Stimulated activated CD4-positive, alpha-beta T cell treated with anti-CD3 and anti-CD28 coated beads, Interleukin-1b, Interleukin-23, amount 100 ng/mL, for 4 hours (primary cell): Measurements from ENCODE around the gene NADSYN1.

ENCODE experiments used
- DNase-seq, 2 donors: peaks; one replicate each; pipeline ENCODE4 v3.0.0-alpha.2; 2020; ENCODE audit warnings: low read depth in 2 of 2

The NADSYN1 gene

DNA sequence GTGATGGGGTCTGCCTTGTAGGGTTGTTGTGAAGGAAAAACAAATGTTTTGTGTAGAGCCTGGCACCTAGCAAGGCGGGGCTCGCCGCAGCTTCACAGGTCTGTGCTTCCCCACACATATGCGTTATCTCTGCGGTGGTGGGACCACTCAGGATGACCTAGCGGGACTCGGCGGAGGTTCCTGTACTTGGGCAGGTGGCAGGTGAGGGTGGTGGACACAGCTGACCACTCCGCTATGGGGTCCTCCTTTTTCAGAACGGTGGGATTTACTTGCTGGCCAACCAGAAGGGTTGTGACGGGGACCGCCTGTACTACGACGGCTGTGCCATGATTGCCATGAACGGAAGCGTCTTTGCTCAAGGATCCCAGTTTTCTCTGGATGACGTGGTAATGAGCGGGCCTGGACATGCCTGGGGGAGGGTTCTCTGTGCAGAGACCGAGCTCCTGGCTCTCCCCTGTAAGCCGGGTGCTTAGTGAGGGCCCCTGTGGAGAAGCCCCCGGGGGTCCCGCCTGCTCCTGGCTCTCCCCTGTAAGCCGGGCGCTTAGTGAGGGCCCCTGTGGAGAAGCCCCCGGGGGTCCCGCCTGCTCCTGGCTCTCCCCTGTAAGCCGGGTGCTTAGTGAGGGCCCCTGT, 21.3 kb downstream of the NADSYN1 start:
- no peak for DNase-seq

DNA sequence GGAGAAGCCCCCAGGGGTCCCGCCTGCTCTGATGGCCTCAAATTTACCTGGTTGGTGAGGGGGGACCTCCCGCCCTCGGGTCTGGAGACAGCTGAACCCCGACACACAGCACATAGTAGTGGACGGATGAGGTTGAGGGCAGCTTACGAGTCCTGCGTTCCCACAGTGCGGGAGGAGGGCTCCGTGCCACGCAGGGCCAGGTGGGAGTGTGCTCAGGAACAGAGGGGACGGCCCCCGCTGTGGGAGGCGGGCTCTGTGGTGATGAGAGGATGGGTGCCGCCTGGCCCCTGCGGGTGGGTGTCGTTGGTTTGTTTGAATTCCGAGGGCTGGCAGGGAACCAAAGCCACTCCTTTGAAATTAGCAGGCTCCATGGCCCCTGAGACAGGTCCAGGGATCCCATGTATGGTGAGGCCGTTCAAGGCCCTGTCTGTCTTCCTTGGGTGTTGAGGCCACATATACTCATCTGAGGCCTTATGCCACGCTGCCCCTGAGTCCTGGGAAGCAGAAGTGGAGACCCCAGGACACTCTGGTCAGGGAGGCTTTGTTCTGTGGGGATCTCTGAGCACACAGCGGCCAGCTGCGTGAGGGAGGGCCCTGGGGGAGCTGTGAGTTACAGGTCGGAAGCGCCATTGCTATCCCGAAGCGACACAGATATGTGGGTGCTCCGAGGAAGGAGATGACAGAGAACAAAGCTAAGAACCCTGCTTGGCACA, 21.9 kb downstream of the NADSYN1 start:
- no peak for DNase-seq

DNA sequence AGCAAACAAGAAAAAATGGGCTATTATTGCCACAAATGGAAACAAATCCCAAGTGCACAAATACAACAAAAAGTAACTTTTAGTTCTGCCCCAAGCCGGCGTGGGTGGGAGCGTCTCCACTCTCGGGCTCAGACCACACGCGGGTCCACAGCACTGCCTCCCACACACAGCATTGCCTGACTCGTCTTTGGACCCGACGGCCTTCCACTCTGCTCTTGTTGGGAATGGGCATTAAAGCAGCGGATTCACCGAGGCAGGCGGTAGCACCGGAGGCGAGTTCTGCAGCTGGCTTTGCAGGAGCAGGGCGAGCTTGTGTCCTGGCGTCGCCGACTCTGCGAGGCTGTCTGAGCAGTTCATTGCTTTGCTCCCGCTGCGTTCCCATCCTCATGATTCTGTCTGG, 23.0 kb downstream of the NADSYN1 start:
- DNase-seq, result no peak

DNA sequence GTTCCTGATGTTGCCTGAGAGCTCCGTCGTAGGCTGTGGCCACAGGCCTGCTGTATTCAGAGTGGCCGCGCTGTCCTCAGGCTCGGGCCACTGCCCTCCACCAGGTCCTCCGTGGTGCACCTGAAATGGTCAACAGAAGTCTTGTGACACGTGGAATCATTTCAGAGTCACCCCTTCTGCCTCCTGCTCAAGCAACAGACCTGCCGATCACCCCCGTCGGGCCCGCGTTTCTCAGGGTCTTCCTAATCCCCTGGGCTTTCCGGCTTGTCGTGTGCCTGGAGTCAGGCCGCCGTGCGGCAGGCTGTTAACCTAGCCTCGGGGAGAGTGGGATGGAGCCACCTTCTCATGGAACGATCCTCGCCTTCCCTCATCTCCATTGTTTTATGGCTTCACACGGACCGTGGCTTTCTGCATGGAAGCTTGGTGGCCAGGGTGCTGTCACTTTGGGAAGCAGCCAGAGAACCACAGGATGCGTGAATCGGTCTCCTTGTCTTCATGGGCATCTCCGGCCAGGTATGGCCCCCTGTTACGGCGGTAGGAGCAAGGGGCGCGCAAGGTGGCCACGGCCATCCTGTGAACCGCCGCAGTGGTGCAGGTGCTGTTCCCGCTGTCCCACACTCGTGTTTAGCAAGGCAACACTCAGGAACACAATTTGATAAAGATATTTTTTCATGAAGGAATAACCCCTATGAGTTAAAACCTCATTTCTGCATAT, 24.1 kb downstream of the NADSYN1 start:
- DNase-seq, result no peak

DNA sequence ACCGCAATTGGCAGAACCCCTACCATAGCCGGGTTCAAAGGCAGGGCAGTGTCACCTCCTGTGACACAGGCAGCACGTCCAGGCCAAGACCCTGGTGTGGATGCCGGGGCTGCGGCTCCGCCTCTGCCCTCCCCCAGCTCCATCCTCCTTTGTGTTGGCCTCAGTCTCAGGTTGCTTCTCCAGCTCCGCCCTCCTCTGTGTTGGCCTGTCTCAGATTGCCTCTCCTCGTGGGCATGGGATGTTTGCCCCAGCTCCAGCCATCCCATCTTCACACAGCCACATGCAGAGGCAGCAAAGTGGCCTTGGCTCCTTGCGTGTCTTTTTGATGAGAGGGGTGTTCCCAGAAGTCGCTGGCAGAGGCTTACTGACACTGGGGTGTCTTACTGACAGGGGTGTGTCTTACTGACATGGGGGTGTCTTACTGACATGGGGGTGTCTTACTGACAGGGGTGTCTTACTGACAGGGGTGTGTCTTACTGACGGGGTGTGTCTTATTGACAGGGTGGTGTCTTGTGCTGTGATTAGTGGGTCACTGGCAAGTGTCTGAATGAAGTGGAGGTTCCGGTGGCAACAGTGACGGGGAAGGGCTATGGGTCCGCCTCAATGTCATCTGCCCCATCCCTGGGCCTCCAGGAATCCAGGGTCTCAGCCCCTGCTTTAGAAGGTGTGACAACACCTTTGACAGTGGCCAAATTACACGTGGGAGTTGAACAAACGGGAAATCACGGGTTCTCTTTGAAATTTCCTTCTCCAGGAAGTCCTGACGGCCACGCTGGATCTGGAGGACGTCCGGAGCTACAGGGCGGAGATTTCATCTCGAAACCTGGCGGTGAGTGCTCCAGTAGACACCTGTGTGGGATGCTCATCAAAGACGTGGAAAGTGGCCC, 24.9 kb downstream of the NADSYN1 start:
- DNase-seq, result no peak

DNA sequence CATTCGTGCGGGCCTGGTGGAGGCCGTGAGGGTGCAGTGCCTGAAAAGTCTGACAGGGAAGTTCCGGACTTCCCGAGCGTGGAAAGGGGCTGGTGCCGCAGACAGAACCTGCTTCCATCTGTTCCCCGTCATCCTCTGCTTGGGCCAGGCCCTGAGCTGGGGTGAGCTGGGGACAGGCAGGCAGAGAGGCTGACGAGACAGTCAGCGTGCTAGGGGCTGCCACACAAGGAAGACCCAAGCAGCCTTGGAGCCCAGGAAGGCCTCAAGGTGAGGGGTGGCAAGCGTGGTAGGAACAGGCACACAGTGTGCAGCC, 25.5 kb downstream of the NADSYN1 start:
- no peak for DNase-seq

DNA sequence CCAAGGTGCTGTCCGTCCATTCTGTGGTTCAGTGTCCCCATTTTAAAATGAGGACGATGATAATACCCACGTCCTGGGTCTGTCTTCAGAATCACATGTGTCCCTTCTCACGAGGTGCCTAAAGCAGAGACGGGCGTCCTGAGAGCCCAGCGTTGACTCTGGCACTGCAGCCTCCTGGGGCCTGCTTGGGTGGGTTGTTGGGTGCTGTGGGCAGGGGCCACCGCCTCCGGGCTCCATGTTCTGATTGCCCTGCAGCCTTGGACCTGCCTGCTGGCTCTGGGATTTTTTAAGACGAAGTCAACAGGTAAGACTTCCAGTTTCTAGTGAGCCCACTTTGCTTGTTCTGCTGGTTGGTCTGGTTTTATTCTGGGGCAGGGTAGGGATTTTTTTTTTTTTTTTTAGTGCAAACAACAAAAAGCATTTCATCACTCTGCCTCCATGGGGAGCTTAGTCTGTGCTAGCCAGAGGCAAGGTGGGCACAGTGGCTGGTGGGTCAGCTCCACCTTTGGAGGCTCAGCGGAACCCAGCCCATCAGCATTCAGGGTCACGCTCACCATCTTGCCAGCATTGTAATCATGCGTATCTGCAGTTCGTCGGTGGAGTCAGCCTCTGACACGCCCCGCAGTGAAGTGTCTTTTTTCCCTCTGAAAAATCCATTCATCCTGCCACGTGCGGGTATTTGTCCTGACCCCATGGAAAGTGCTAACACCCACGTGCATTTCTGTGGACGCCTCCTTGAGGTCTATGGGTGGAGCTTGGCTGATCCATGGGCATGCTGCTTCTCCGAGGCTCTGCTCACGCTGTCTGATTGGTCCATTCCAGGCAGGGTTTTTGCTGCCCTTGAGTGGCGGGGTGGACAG, 28.3 kb downstream of the NADSYN1 start:
- DNase-seq, result no peak

DNA sequence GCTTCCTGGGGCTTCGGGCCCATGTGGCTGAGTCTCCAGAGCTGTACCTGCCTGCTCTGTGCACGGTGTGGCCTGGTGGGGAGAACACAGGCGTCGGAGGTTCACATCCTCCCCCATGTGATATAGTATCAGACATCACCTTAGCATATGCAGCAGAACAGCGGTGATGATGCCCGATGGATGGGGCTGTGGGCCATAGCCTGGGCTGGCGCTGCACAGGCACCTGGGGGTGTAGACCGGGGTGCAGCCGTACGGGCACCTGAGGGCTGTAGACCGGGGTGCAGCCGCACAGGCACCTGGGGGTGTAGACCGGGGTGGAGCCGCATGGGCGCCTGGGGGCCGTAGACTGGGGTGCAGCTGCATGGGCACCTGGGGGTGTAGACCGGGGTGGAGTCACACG, 29.2 kb downstream of the NADSYN1 start:
- no peak for DNase-seq

DNA sequence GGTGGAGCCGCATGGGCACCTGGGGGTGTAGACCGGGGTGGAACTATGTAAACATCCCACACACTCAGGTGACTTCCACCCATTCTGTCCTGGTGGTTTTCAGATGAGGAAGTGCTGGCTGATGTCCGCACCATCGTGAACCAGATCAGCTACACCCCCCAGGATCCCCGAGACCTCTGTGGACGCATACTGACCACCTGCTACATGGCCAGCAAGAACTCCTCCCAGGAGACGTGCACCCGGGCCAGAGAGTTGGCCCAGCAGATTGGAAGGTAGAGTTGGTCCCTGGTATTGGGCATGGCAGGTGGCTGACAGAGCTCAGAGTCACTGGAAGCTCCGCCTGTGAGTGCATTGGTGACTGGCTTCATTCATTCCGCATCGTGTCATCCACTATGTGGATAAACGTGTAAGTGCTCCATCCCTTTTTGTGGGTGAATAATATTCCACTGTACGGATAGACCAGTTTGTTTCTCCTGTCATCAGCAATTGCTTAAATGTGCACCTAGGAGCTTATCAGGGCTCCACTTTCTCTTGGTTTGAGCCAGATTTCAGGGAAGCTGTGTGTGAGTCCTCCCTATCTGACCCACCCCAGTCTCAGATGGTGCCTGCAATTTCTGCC, 29.9 kb downstream of the NADSYN1 start:
- DNase-seq, result no peak

DNA sequence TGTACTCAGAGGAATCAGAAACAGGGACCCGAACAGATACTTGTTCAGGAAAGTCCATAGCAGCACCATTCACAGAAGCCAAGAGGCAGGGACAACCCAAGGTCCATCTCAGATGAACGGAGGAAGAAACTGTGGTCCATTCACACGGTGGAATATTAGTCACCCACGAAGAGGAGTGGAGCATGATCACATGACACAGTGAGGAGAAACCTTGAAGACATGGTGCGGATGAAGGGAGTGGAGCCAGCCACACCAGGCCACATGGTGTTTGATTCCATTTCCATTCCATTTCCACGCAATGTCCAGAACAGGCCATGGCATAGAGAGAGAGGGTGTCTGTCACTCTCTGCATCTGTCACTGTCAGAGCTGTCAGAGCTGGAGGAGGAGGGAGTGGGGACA, 30.7 kb downstream of the NADSYN1 start:
- no peak for DNase-seq

DNA sequence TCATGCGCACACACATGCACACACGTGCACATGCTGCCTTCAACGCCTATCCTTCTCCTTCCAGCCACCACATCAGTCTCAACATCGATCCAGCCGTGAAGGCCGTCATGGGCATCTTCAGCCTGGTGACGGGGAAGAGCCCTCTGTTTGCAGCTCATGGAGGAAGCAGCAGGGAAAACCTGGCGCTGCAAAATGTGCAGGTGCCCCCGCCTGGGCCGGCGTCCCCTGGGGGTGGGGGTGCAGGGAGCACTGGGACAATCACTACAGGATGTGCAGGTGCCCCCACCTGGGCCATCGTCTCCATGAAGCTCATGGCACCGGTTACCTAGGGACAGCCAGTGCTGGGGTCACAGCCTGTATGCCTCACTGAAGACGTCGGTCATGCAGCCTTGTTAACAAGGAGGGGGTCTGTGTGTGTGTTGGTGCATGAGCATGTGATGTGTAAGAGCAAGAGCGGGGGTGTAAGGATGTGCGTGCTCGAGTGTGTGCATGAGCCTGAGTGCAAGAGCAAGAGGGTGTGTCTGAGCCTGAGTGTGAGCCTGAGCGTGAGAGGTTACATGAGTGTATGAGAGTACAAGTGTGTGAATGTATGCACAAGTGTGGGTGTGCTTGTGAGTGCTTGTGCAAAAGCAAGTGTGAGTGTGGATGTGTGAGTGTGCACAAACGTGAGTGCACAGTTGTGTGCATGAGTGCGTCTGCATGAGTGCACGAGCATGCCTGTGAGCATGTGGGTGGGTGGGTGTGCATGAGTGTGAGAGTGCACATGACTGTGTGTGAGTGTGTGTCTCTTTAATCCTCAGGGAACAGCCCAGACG, 31.5 kb downstream of the NADSYN1 start:
- no peak for DNase-seq

DNA sequence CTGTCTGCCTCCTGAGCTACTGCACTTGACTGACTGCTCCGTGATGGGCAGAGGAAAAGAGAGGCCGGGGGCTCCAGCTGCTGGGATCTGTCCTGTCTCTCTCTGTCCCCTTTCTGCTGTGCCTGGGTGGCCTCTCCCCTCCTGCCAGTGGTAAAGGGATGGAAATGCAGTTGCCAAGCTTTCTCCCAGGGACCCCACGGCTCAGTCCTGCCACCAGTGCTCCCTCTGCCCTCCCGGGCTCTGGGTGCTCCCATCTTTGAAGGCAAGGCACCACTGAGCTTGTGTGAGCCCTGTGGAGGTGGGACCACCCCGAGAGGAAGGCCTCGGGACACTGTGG, 32.0 kb downstream of the NADSYN1 start:
- no peak for DNase-seq

DNA sequence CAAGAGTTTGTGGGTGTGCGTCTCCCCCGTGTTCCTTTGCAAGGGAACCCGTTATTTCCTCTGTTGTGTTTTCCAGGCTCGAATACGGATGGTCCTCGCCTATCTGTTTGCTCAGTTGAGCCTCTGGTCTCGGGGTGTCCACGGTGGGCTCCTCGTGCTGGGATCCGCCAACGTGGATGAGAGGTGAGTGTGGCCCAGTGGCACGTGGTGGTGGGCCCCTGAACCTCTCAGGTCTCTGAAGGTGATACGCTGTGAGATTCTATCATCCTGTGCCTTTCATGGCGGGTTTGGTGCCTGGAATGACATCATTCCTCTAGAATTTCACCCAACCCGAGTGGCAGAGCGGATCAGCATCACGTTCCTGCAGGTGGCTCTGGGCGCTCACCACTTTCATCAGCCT, 32.5 kb downstream of the NADSYN1 start:
- no peak for DNase-seq

DNA sequence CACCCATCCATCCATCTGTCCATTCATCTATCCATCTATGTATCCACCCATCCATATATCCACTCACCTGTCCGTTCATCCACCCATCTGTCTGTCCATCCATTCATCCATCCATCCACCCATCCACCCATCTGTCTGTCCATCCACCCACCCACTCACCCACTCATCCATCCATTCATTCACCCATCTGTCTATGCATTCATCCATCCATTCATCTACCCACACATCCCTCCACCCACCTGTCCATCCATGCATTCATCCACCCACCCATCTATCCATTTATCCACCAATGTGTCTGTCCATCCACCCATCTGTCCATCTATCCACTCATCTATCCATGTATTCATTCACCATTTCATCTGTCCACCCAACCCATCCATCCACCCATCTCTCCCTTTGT, 33.3 kb downstream of the NADSYN1 start:
- no peak for DNase-seq

DNA sequence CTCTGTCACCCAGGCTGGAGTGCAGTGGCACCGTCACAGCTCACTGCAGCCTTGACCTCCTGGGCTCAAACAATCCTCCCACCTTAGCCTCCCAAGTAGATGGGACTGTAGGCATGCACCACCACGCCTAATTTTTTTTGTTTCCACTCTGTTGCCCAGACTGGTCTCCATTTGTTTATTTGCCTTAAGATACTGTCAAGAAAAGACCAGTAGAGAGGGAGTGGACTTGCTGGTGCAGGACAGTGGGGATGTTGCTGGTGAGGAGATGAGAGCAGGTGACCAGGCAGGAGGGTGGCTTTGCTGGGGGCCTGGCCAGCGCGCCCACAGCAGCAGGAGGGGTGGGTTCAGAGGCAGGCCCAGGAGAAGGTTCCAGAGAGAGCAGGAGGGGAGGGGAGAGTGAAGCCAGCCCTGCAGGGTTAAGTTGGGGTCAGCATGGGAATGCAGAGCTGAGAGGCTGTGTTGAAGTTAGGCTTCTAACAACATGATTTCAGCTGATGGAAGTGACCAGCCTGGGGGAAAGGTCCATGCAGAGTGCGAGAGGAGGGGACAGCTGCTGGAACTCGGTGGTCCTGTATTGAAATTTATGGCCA, 35.8 kb downstream of the NADSYN1 start:
- no peak for DNase-seq

DNA sequence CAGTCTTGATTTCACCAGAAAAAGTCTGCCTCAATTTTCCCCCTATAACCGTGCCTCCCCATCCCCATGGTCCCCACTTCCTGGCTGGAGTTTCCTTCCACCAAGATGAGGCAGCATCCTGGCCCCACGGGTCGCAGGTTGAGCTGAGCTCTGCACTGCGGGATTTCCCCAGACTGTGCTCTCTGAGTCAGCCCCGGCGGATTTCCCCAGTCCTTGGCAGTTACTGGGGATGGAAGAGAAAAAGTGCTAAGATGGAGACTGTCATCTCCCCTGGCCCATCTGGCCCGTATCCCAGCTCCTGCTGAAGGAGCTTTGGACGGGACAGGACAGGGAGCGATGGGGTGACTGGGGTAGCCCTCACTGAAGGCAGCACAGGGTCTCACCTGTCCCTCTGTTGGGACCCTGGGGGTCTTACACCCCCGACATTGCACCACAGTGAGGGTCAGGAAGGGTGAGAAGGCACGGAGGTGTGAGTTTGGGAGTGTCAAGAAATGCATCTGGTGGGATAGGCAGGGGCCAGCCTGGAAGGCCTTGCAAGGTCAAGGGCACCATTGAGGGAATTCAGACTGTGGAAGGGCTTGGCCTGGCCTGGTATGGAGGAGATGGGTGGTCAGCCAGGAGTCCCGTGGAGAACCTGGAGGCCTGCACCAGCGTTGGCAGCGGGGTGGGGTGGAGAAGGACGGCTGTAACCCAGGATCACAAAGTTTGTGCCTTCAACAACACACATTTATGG, 36.5 kb downstream of the NADSYN1 start:
- DNase-seq, result peak in 1 of 2 donors; percentile 52

DNA sequence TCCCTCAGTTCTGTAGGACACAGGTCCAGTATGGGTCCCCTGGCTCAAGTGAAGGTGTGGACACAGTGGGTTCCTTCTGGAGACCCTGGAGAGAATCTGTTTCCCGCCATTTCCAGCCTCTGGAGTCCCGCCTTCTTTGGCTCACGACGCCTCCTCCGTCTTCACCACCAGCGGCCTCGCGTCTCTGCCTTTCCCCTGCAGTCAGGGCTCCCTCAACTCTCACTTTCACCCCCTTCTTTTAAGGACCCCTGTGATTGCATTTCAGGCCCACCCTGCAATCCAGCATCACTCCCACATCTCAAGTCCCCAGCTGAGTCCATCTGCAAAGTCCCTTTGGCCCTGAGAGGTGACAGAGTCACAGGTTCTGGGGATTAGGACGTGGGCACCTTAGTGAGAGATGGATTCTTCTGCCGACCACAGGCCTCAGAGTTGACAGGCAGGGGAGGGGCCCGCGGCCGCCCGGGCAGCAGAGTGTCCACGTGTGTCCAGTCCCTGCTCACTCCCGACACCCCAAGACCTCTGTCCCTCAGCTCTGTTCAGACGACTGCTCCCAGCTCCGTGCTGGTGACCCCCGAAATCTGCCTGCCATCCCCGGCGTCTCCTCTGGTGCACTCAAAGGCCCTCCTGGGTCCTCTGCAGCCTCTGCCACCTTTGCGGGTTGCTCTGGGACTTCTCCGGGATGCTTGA, 37.2 kb downstream of the NADSYN1 start:
- DNase-seq, result no peak

DNA sequence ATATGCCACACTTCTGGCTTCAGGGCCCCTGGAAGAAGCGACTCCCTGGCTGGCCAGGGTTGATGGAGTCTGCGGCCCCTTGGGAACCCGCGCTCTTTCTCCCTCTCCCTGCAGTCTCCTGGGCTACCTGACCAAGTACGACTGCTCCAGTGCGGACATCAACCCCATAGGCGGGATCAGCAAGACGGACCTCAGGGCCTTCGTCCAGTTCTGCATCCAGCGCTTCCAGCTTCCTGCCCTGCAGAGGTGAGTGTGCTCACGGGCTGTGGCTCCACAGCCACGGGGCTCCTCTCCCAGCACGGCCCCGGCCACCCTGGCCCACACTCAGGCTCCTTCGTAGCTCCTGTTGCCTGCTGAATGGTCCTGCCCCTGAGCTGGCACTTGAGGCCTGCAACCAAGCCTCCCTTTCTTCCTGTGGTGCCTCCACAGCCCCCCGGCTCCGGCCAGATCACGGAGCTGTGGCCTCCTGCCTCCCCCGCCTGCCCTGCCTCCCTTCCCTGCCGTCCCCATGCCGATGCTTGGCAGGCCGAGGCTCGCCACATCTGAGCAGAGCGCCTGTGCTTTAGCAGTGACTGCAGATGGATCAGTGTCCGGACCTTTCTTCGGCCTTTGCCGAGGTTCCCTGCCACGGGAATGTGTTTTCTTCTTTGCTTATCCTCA, 37.9 kb downstream of the NADSYN1 start:
- DNase-seq, result no peak
